DMS153 (cell line): ENCODE data around the gene LARP1.
"Not testable (repeated sequence)": the region's sequence is repeated elsewhere in the genome, so short reads cannot be mapped to it uniquely, and the experiment has no call there.

Experiments
- DNase-seq: peaks from one replicate; lab custom pipeline; 2025; lab: John Stamatoyannopoulos, UW

LARP1 gene

DNA sequence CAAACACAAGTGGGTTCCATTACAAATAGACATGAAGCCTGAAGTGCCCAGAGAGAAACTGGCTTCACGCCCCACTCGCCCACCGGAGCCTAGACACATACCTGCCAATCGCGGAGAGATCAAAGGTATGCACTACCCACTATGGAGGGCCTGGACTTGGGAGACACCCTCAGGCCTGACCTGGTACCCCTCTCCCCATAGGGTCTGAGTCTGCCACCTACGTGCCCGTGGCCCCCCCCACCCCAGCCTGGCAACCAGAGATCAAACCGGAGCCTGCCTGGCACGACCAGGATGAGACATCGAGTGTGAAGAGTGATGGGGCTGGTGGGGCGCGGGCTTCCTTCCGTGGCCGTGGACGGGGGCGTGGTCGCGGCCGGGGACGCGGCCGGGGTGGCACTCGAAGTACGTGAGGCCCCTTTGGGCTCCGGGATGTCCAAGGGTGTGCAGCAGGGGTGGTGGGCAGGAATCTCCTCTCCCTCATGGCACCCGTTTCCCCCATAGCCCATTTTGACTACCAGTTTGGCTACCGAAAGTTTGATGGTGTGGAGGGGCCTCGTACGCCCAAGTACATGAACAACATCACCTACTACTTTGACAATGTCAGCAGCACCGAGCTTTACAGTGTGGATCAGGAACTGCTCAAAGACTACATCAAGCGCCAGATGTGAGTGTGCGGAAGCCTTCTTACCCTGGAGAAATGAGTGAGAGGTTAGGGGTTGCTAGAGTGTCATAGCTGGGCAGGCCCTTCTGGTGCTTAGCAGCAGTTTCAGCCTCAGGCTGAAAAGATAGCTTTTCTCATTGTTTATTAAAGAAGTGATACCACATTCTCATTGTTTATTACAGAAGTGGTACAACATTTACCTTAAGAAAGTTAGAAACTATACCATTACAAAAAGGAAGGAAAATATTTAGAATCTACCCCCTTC is 38.7 kb downstream of the LARP1 start:
- no peak for DNase-seq

DNA sequence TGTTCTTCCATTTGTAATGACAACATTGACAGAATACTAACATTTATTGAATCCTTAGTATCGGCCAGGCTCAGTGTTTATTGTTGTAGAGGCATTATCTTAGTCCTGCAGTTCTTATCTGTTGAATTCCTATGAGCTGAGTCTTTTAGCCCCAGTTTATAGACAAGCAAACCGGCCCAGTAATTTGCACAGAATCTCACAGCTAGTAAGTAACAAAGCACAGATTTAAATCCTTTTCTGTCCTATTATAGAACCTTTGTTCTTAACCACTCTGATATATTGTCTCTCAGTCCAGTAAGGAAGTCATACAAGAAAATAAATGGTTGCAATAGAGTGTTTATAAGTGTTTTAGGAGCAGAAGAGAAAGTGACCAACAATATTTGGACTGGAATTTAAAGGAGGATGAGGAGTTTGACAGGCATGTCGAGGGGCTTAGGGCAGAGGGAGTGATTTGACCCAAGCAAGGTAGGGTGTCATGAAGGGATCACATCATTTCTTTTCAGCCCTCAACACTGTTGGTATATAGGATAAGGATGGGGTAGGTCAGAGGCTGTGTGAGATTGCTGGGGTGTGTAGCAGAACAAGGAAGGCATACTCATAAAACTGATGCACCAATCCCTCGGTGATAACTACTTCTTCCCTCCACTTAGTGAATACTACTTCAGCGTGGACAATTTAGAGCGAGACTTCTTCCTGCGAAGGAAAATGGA is 39.5 kb downstream of the LARP1 start:
- no peak for DNase-seq

DNA sequence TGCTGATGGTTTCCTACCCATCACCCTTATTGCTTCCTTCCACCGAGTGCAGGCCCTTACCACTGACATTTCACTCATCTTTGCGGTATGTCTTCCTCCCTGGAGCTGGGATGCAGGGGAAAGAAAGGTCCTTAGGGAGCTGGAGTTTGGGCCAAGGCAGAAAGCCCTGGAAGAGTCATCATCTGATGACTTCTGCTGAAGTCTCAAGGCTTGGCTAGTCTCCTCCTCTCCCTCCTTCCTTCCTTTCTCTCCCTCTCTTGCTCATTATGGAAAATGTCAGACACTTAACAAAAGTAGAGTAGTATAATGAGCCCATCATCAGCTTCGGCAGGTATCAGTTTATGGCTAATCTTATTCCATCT is 40.0 kb downstream of the LARP1 start:
- no peak for DNase-seq

DNA sequence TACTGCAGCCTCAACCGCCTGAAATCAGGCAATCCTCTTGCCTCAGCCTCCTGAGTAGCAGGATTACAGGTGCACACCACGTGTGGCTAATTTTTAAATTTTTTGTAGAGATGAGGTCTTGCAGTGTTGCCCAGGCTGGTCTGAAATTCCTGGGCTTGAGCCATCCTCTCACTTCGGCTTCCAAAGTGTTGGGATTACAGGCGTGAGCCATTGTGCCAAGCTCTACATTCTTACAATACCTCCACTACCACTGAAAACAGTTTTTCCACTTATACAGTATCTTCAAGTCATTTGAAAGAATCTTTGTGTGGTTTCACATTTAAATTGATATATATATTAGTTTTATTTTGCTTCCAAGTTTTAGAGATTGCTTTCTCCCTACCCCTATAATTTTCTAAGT is 42.6 kb downstream of the LARP1 start:
- DNase-seq = no peak

DNA sequence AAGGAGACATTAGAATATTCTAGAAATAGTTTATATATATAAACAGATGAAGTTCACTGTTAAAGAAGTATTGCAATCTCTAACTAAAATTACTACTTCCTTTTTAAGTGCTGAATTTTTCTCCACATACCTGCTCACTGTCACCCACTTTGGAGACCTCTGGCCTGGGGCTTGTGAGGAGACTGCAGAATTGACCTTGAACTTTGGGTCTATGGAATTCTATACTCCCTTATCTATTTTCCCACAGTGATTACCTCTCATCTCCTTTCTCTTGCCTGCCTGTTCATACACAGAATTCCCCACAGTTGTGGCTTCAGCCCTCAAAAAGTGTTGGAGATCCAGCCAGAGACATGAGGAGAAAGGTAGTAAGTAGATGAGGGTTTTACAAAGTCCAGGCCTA is 45.4 kb downstream of the LARP1 start:
- no peak for DNase-seq

DNA sequence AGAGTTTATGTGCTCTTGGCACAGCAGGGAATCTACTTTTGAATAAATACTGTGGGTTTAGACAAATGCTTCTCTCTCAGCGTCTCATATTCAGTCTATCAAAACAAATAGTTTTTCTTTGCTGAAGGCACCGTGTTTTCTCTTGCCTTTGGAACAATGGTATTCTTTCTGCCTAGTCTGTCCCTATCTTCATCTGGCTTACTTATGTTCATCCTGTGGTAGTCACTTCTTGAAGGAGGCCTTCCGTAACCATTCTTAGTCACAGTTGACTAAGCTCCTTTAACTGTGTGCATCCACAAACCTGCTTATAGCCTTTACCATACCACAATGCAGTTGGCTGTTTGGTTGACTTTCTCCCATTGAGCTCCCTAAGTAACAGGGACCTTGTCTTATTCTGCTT is 45.9 kb downstream of the LARP1 start:
- no peak for DNase-seq

DNA sequence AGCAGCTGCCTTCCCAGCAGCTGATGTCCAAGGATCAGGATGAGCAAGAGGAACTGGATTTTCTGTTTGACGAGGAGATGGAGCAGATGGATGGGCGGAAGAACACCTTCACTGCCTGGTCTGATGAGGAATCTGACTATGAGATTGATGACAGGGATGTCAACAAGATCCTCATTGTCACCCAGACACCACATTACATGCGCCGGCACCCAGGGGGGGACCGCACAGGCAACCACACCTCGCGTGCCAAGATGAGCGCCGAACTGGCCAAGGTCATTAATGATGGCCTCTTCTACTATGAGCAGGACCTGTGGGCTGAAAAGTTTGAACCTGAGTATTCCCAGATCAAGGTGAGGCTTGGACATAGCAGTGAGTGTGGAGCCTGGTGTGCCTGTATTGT is 46.9 kb downstream of the LARP1 start:
- DNase-seq = no peak

DNA sequence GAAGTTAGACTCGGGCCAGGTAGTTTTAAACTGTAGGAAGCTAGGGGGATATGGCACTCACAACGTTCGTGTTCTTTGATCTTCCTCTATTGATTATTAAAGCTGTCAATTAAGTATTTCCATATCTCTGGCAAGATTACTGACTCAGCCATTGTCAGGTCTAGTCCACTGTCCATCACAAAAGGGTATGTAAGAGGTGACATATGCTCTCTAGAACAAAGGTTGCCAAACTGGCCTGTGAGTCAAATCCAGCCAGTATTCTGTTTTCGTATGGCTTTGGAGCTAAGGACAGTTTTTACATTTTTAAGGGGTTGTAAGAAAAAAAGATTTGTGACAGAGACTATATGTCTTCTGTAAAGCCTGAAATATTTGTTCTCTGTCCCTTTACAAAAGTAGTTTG is 51.0 kb downstream of the LARP1 start:
- DNase-seq = no peak

DNA sequence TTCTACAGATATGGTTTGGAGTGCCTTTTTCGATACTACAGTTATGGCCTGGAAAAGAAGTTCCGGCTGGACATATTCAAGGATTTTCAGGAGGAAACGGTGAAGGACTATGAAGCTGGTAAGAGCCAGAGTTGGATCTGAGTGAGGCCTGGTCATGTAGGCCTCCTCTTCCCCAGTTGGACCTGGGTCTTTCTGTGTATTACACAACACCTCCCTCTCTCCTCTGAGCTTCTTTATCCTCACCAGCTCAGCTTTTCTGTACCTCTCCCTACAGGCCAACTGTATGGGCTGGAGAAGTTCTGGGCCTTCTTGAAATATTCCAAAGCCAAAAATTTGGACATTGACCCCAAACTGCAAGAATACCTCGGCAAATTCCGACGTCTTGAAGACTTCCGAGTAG is 56.1 kb downstream of the LARP1 start:
- no peak for DNase-seq

DNA sequence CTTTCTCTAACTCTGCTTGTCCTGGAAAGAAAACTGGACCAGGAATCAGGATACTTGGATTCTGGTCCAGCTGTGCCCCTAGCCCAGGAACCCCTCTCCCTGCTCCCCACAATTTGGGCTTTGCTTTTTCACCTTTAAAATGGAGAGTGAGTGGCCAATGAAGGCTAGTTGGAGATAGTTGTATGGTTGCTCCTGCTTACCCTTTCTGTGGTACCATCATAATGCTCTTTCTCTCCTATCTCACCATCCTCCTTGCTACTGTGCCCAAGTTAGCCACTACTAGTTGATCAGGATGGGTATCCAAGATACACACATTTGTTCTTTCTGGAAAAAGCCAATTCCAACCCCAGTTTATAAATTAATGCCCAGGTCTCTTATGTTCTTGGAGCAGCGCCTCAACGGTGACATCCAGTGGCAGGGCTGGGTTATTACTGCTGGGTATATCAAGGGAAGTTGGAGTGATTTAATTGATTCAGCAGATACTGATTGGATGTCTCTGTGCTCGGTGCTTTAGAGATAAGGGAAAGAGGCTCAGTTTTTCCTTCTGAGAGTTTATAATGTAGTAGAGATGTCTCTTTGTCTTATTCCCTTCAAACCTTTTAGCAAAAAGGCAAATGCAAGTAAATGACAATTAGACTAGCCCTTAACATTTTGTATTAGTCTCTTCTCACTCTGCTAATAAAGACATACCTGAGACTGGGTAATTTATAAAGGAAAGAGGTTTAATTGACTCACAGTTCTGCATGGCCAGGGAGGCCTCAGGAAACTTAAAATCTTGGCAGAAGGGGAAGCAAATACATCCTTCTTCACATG is 56.7 kb downstream of the LARP1 start:
- DNase-seq = no peak

DNA sequence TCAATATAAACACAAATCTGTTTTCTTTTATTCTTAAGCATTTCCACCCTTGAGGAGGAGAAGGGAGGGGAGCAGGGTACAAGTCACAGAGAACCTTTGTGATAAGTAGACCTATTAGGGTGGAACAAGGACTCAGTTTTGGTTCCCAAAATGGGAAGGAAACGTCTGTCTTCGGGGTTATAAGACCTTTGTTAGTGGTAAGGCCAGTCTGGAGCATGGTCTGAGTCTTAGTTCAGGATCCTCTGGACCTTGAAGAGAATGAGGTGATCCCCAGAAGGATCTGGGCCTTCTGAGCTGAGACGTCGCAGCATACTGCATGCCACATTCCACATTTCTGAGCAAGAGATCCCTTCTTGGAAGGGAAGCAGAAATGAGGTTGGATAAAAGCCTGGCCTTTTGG is 58.0 kb downstream of the LARP1 start:
- no peak for DNase-seq

DNA sequence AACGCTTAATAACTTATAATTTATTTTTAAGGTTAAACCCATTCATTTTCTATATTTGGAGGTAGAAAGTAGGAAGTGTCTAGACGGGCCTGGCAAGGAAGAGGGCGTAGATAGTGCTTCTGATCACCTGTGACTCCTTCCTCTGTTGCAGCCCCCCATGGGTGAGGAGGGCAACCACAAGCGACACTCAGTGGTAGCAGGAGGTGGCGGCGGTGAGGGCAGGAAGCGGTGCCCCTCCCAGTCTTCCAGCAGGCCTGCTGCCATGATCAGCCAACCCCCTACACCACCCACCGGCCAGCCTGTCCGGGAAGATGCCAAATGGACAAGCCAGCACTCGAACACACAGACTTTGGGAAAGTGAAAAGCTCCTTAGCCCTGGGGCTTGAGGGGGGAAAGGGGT is 58.6 kb downstream of the LARP1 start:
- DNase-seq = no peak

DNA sequence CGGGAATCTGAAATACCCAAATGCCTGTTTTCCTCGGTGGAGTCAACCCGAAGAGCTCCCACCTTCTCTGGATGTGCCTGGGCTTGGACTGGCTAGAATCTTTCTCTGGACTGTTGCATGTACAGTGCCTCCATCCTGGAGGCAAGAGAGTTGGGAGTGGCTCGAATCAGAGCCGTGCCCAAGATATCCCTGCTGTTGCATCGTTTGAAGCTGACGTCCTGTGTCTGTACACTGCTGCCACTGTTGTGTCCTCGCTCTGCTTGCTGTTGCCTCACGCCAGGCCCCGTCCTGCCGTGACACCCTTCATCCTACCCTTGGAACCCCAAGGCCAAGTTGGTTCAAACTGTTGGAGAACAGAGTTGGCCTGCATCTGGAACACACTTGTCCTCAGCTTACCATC is 59.8 kb downstream of the LARP1 start:
- DNase-seq = no peak

DNA sequence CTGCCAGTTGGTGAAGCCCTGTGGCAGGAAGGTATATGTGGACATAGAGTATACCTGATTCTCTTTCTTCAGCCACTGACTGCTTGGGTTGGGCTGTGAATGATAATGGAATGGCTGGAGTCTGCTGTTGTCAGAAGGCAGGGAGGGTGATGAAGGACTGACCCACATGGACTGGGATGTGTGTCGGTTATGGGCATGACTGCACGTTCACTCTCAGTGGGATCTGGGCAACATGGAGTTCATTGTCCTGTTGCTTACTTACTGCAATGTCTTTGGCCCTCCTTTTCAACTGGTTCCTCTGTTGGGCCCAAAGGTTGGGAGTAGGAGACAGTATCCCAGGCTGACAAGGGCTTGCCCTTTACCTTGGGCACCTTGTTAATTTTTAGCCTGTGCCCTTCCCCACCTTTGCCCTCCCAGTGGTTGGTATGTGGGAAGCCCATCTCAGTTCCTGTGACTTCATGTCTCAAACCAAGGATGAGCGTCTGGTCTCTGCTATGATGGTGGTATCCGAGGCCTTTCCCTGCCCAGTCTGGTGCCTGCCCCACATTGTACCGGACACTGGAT is 60.6 kb downstream of the LARP1 start:
- DNase-seq = no peak

DNA sequence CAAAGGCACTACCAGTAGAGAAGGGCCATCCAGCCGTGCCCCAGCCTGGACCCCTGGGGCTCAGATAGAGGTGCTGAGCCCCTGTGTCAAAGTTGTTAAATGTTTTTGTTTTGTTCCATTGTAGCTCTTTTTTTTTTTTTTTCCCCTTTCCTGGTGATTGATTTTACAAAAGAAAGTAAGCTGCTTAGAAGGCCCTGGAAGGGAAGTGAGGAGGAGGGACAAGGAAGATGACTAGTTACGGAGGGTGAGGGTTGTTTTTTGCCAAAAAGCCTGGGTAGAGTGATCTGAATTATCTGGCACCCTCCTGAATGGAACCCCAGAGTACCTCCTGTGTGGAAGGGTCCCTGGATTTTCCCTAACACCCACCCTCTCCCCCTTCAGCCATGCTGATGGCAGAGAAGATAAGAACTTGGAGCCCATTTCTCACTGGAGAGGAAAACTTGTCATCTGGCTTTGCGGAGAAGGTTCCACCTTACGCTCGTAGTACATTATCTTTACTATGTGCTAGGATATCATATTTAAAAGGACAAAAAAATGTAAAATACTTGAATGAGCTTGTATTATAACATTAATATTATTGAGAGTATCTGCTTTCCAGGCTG is 61.8 kb downstream of the LARP1 start:
- no peak for DNase-seq

DNA sequence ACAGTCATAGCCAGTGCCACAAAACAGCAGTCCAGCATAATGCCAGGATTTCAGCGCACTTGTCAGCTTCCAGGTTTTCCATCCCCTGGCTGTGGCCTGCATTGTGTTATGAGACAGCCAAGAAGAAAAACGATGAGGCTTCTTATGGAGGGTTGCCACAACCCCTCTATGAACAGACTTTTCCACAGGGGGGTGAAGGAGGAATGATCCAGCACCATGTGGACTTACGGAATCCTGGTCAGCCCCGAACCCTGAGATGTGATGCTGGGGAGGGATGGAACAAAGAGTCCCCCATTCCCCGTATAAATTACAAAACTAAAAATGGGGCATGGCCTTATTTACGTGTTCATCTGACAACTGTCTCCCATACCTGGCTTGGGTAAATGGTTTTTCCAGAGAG is 62.6 kb downstream of the LARP1 start:
- no peak for DNase-seq

DNA sequence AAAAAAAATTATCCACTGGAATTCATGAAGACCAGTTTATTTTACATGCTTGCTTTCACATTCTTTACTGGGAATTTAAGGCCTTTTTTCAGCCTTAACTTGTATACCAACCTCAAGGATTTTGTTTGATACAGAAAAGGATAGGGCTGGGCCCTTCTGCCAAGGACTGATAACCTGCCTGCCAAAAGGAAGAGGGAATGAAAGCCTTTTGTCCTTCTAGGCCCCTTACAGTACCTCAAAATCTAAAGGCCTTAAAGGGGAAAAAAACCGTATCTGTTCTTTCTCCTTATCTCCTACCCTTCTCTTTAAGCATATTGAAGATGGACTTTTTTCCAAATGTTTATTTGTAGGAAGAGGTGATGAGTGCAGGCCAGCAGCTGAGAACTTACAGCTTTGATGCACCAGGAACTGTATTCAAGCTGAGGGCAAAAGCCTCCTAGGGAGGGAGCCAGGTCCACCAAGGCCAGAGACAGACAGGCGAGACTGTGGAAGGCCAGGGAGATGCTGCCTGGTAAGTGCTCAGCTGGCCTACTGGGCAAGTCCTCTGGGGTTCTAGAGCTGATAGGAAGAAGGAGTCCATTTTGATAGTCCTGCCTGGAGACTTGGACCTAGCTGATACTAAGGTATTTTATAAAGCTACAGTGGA is 63.4 kb downstream of the LARP1 start:
- DNase-seq = no peak

DNA sequence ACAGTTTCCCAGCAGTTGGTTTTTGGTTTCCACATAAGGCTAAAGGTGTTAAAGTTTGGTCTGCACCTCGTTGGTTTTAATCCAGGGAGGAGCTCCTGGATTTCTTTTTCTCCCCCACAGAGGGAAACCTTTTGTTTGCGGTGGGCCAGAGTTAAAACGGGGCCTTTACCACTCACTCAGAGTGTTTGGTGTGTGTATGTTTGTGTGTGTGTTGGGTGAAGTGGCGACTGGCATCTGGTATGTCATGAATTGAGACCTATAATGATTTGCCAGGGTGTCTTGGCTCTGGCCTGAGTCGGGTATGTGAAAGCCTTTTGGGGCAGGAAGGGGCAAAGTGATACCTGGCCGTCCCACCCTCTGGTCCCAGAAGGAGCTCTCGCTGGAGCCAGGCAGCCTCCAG is 64.4 kb downstream of the LARP1 start:
- DNase-seq = no peak

DNA sequence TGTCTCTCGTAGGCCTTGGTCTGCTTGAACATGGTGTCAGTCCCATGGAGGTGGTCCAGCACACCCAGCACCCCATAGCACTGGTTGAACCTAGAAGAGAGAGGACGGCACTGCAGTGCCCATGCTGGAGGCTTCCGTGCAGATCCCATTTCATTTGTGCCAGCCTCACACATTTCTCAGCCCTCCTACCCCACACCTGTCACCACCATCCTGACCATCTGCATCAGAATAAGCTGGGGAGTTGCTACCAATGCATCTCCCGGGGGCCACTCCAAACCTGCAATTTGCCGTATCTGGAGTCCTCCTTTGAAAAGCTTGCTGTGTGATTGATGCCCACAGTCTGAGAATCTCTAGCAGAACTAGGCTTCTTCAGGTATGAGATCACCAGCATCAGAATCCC is 65.2 kb downstream of the LARP1 start:
- DNase-seq = no peak

DNA sequence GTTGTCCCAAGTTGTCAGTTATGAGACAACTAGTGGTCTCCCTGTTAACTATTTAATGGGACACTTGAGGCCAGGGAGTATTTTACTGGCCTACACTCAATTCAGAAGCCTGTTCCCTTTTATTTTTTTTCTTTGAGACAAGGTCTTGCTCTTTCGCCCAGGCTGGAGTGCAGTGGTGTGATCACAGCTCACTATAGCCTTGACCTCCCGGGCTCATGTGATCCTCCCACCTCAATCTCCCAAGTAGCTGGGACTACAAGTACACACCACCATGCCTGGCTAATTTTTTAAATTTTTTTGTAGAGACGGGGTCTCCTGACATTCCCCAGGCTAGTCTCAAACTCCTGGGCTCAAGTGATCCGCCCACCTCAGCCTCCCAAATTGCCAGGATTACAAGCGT is 67.7 kb downstream of the LARP1 start:
- not testable (repeated sequence) for DNase-seq

DNA sequence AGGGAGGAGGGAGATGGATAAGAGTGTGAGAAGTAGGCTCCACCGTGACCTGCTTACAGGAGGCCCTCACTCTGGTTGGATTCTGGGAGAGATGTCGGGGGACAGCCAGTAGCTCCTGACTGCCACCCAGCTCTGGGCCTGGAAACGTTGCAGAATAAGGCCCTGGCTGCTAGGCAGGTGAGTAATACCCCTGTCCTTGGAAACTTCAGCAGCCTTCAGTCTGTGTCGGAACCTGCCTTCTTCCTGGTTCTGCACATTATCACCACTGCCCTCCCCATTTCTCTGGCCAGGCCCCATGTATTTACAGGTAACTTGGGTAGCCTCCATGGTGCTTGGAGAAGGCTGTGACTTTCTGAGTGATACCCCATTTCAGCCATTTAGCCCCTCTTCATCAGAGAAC is 68.4 kb downstream of the LARP1 start:
- no peak for DNase-seq

DNA sequence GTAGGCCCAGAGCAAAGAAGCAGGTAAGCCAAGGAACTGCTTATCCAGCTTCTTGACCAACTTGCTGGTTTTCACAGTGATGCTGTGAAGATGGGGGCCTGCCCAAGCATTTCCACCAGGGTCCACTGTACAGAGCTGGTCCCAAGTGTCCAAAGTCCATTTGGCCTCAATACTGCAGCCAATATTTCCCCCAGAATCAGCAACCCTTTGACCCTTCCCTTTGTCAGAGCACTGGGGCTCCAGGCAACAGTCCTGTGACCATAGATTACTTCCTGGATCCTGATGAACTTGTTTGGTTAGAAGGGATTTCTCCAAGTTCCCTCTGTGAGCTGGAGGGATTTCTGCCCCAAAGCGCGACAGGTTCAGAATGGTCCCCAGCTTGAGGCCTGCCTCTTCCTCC is 68.9 kb downstream of the LARP1 start:
- DNase-seq = no peak
